Measurements from ENCODE around the gene BCDIN3D. TPM values are rescaled to one million over a fixed set of nuclear protein-coding genes. Genes with fewer than 3 reads are reported as not detected.

BCDIN3D gene
- total and polyA plus RNA-seq, 8 donors, result 0.58 to 14.7 (median 2.6) TPM; not detected in 1

DNA sequence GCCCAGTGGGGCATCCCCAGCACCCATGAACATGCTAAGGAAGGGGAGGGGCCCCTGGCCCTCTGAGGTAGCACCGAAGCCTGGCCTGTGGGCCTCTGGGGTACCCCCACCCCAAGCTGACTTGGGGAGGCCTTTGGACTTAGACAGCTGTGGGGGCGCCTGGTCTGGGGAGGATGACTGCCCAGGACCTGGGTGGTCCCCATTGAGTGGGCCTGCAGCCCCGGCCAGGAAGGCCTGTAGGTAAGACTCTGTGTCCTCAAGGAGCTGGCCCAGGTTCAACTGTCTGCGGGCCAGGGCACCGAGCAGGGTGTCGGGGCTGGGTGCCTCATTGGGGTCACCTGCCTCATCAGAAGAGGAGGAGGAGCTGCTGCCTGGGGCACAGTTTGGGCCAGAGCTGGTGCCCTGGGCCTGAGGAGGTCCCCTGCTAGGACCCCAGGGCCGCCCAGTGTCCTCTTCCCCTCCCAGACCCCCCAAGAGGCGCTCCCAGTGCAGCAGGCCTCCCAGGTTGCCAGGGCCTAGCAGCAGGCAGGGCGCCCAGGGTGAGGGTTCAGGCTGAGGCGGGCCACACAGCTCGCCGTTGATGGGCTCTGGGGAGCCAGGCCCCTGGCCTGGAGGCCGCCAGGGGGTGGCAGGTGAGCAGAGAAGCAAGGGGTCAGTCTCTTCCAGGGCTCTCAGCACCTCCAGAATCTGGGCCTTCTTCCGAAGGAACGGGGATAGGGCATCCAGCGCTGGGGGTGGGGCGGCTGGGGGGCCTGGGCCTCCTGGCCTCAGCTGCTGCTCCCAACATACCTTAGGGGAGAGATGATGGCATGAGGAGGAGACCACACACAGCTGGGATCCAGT, 46.1 kb downstream of the BCDIN3D start:
- H3K27me3 ChIP-seq, result no peaks in the 10 kb centered on the region
- WGBS, 5 donors, result 88 to 92% (median 89%) methylated on average over 13 to 17 of the region's 17 CpGs
- TF ChIP-seq, protein P1, sequence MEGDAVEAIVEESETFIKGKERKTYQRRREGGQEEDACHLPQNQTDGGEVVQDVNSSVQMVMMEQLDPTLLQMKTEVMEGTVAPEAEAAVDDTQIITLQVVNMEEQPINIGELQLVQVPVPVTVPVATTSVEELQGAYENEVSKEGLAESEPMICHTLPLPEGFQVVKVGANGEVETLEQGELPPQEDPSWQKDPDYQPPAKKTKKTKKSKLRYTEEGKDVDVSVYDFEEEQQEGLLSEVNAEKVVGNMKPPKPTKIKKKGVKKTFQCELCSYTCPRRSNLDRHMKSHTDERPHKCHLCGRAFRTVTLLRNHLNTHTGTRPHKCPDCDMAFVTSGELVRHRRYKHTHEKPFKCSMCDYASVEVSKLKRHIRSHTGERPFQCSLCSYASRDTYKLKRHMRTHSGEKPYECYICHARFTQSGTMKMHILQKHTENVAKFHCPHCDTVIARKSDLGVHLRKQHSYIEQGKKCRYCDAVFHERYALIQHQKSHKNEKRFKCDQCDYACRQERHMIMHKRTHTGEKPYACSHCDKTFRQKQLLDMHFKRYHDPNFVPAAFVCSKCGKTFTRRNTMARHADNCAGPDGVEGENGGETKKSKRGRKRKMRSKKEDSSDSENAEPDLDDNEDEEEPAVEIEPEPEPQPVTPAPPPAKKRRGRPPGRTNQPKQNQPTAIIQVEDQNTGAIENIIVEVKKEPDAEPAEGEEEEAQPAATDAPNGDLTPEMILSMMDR (IDR thresholded peaks at IDR 0.05), result no peak
- TF ChIP-seq POLR2AphosphoS5 (IDR thresholded peaks at IDR 0.05) (no peak), EP300 (IDR thresholded peaks at IDR 0.05) (no peak), POLR2A (IDR thresholded peaks at IDR 0.05) (no peak)
- H3K4me1 ChIP-seq, result no peaks in the 10 kb centered on the region
- H3K4me3 ChIP-seq, result no peak overlapping the region
- peak overlapping the region in 1 of 5 donors; percentile 68 for H3K27ac ChIP-seq
- DNase-seq, result no peak
- peaks cover 20 to 97% (median 88%) of the 10 kb centered on the region in 4 donors for H3K36me3 ChIP-seq
- H3K9me3 ChIP-seq, result no peaks in the 10 kb centered on the region
- intact Hi-C loops (cut with DNase I; ENCODE audit: low total_unique reads), result no loop called here

DNA sequence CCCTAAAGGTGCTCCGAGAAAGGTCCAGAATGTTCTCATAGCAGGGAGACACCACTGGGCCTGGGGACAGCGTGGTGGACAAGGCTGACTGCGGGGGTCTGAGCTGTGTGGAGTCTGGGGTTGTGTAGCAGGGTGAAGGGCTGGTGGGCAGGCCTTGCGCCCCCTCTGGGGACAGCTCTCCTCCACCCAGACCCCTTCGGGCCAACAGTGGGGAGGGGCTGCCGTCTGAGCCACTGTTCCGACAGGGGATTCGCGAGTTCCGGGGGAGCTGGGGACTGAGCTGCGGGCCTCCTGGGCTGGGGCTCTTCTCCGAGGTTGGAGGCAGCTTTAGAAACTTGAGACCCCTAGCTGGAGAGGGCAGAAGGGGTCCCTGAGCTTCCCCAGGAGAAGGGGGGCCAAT, 46.8 kb downstream of the BCDIN3D start:
- 86 to 93% (median 93%) methylated on average over 10 to 12 of the region's 12 CpGs for WGBS, 5 donors
- H3K27me3 ChIP-seq, result no peaks in the 10 kb centered on the region
- H3K4me3 ChIP-seq, result no peak overlapping the region
- H3K27ac ChIP-seq, result no peak overlapping the region
- no peak for DNase-seq
- H3K9me3 ChIP-seq, result no peaks in the 10 kb centered on the region
- intact Hi-C loops (cut with DNase I; ENCODE audit: low total_unique reads), result no loop called here
- H3K36me3 ChIP-seq, result peaks cover 20 to 97% (median 88%) of the 10 kb centered on the region in 4 donors
- H3K4me1 ChIP-seq, result no peaks in the 10 kb centered on the region
- TF ChIP-seq POLR2A (IDR thresholded peaks at IDR 0.05) (no peak), EP300 (IDR thresholded peaks at IDR 0.05) (no peak), POLR2AphosphoS5 (IDR thresholded peaks at IDR 0.05) (no peak)
- TF ChIP-seq, protein P1 (IDR thresholded peaks at IDR 0.05), result no peak

DNA sequence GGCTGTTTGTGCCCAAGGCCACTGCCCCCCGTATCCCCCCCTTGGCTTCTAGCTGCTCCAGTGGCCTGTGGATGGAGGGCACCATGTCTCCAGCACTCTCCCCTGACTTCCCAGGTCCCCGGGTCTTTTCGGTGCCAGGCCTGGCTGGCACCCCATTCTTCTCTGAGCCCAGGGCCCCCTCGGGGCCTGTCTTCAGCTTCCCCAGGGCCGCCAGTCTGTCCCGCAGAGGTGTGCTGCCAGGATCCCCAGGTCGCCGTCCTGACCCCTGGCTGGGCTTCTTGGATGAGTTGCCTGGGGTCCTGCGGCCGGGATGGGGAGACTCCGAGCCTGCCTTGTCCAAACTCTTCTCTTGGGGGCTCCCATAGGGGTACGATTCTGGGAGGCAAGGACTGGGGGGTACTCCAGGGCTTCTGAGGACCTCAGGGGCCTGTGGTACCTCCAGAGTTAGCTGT, 47.2 kb downstream of the BCDIN3D start:
- DNase-seq, result no peak
- peaks cover 20 to 97% (median 88%) of the 10 kb centered on the region in 4 donors for H3K36me3 ChIP-seq
- H3K4me3 ChIP-seq, result no peak overlapping the region
- intact Hi-C loops (cut with DNase I; ENCODE audit: low total_unique reads), result no loop called here
- TF ChIP-seq, protein P1 (IDR thresholded peaks at IDR 0.05), result no peak
- TF ChIP-seq EP300 (IDR thresholded peaks at IDR 0.05) (no peak), POLR2AphosphoS5 (IDR thresholded peaks at IDR 0.05) (no peak), POLR2A (IDR thresholded peaks at IDR 0.05) (no peak)
- WGBS, 5 donors, result 88 to 94% (median 89%) methylated on average over 9 to 12 of the region's 12 CpGs
- no peaks in the 10 kb centered on the region for H3K4me1 ChIP-seq
- no peak overlapping the region for H3K27ac ChIP-seq
- H3K27me3 ChIP-seq, result no peaks in the 10 kb centered on the region
- H3K9me3 ChIP-seq, result no peaks in the 10 kb centered on the region

DNA sequence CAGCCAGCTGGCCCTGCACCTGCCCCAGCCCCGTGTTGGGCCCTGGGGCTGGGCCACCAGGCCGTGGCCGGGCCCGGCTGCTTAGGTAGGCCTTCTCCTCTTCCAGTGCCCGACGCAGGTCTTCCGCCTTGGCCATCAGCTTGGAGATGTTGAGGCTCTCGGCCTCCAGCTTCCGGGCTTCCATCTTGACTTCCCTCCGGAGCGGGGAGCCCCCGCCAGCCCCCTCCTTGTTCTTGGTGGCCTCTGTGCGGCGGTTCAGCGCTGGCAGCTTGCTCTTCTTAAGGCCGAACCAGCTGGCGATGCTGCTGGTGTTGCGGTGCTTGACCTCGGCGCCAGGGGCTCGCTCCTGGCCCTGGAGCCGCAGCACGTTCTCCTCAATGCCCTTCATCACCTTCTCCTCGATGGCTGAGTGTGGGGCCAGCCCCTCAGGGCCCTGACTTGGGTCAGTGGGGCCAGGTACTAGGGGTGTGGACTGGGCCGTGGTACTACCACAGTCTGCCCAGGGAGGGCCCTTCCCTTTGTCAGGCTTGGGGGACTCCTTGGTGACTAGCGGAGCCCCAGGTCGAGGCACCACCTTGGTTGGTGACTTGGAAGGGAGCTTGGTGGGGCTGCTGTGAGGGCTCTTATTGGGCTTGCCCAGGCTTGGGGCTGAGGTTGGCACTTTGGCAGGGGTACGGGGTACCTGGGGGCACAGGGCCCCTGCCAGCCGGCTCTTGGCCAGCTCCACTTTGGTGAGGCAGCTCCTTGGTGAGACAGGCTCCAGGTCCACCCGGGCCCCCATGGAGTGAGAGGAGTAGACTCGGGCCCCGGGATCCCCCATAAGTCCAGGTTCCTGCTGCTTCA, 47.9 kb downstream of the BCDIN3D start:
- intact Hi-C loops (cut with DNase I; ENCODE audit: low total_unique reads), result no loop called here
- Histone ChIP-seq H3K27me3 (no peaks in the 10 kb centered on the region), H3K27ac (no peak overlapping the region), H3K4me1 (no peaks in the 10 kb centered on the region), H3K9me3 (no peaks in the 10 kb centered on the region), H3K36me3 (peaks cover 20 to 94% (median 84%) of the 10 kb centered on the region in 4 donors), H3K4me3 (no peak overlapping the region)
- 90 to 94% (median 91%) methylated on average over 11 to 32 of the region's 32 CpGs for WGBS, 5 donors
- no peak for DNase-seq
- TF ChIP-seq EP300 (IDR thresholded peaks at IDR 0.05), result no peak
- no peak for TF ChIP-seq POLR2AphosphoS5 (IDR thresholded peaks at IDR 0.05)
- TF ChIP-seq POLR2A (IDR thresholded peaks at IDR 0.05), result no peak
- TF ChIP-seq, protein P1 (IDR thresholded peaks at IDR 0.05), result no peak
